OCI-LY3 (cell line): ENCODE data around the gene ARRDC1.

Source experiments
- H2AFZ ChIP-seq: fragments of 200-600, 300-600 bp; shearing (Covaris generic); 2 replicates; pipeline ENCODE4 v1.6.0; 2014; ENCODE audit warnings: antibody characterized with exemption, low read depth, low read length
- H3K27ac ChIP-seq: fragments of 200-600, 300-600 bp; sonication (generic); 2 replicates; pipeline ENCODE4 v1.5.1; 2014; ENCODE audit warnings: mild to moderate bottlenecking, low read length, moderate library complexity, mixed read lengths
- H3K27me3 ChIP-seq: fragments of 200-600, 300-600 bp; sonication (generic); 2 replicates; pipeline ENCODE4 v1.6.1; 2014; ENCODE audit warnings: low read depth, low read length, mixed read lengths
- H3K36me3 ChIP-seq: fragments of 200-600, 300-600 bp; sonication (generic); replicated peaks from 2 replicates; pipeline ENCODE3; 2014; ENCODE audit warnings: low read depth, low read length, mixed read lengths
- H3K4me1 ChIP-seq: fragments of 300-600, 200-600 bp; sonication (generic); 2 replicates; pipeline ENCODE4 v1.6.1; 2014; ENCODE audit warnings: low read length, mixed read lengths
- H3K4me2 ChIP-seq: fragments of 200-600, 300-600 bp; sonication (generic); 2 replicates; pipeline ENCODE4 v1.6.1; 2014; ENCODE audit warnings: low read length, mixed read lengths
- H3K4me3 ChIP-seq: fragments of 300-600, 200-600 bp; sonication (generic); 2 replicates; pipeline ENCODE4 v1.5.1; 2014; ENCODE audit warnings: antibody characterized with exemption, mild to moderate bottlenecking, low read length, moderate library complexity
- H3K79me2 ChIP-seq: fragments of 300-600, 200-600 bp; shearing (Covaris generic); 2 replicates; pipeline ENCODE4 v1.6.1; 2014; ENCODE audit warnings: mild to moderate bottlenecking, low read length, mixed read lengths
- H3K9ac ChIP-seq: fragments of 300-600, 200-600 bp; shearing (Covaris generic); 2 replicates; pipeline ENCODE4 v1.6.0; 2014; ENCODE audit warnings: mild to moderate bottlenecking, low read length, moderate library complexity
- H3K9me3 ChIP-seq: fragments of 200-600, 300-600 bp; shearing (Covaris generic); 2 replicates; pipeline ENCODE4 v1.6.1; 2014; ENCODE audit warnings: low read length, mixed read lengths; ENCODE audit not compliant: insufficient read depth
- H4K20me1 ChIP-seq: fragments of 200-600, 300-600 bp; sonication (generic); 2 replicates; pipeline ENCODE4 v1.6.1; 2016; ENCODE audit warnings: low read length, mixed read lengths; ENCODE audit not compliant: insufficient read depth
- EZH2phosphoT487 ChIP-seq: fragments of 200-600 bp; shearing (Covaris generic); IDR thresholded peaks from 2 replicates; pipeline ENCODE4 v1.6.1; 2018; ENCODE audit warnings: antibody characterized with exemption, mixed run types, low read depth
- TF ChIP-seq, protein P1 (sequence below): fragments of 200-600, 300-600 bp; sonication (generic); IDR thresholded peaks from 2 replicates; pipeline ENCODE4 v1.5.1; 2014; ENCODE audit warnings: antibody characterized with exemption, low read length, low read depth

Gene ARRDC1

DNA sequence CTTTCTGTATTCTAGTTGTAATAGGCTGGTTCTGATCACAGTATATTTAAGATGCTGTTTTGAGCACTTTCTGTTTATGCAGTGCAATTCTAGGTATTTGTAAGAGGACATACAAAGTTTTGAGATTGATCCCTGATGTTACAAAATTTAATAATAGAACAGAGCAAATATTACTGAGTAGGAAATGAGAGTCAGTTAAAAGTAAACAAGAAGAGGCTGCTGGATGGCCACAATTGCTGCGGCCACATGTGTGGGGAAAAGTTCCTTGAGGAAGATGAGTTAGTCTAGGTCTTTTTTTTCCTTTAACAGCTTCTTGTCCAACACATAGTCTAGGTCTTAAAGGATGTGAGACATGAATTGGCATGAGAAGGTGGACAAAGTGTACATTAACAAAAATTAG, 24.6 kb downstream of the ARRDC1 start:
- H3K4me3 ChIP-seq = no peak overlapping the region
- no peak overlapping the region for H3K4me2 ChIP-seq
- no peak overlapping the region for H3K9ac ChIP-seq
- H3K79me2 ChIP-seq = peaks cover 99% of the 10 kb centered on the region
- H3K27me3 ChIP-seq = no peaks in the 10 kb centered on the region
- H3K27ac ChIP-seq = no peak overlapping the region
- peaks cover 42% of the 10 kb centered on the region for H4K20me1 ChIP-seq
- no peaks in the 10 kb centered on the region for H3K4me1 ChIP-seq
- TF ChIP-seq, protein P1, sequence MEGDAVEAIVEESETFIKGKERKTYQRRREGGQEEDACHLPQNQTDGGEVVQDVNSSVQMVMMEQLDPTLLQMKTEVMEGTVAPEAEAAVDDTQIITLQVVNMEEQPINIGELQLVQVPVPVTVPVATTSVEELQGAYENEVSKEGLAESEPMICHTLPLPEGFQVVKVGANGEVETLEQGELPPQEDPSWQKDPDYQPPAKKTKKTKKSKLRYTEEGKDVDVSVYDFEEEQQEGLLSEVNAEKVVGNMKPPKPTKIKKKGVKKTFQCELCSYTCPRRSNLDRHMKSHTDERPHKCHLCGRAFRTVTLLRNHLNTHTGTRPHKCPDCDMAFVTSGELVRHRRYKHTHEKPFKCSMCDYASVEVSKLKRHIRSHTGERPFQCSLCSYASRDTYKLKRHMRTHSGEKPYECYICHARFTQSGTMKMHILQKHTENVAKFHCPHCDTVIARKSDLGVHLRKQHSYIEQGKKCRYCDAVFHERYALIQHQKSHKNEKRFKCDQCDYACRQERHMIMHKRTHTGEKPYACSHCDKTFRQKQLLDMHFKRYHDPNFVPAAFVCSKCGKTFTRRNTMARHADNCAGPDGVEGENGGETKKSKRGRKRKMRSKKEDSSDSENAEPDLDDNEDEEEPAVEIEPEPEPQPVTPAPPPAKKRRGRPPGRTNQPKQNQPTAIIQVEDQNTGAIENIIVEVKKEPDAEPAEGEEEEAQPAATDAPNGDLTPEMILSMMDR = no peak
- no peak for TF ChIP-seq EZH2phosphoT487
- H2AFZ ChIP-seq = no peak overlapping the region
- H3K9me3 ChIP-seq = no peaks in the 10 kb centered on the region
- H3K36me3 ChIP-seq = peaks cover 4% of the 10 kb centered on the region

DNA sequence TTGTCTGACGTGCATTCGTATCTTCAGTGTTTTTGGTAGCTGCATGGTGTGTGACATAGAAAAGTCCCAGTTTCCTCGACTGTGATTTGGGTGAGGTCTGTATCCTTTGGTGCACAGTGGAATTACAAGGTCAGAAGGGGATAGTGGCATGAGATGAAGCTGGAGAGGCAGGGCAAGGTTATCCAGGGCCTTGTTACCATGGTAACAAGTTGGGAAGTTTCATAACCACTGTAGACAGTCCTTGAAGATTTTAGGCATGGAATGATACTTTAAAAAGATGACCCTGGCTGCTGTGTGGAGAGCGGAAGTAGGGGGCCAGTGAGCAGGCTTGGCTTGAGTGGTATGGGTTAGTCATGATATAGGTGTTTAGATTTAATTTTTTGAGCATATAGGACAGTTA, 25.2 kb downstream of the ARRDC1 start:
- H3K9ac ChIP-seq = no peak overlapping the region
- H3K36me3 ChIP-seq = peaks cover 4% of the 10 kb centered on the region
- no peaks in the 10 kb centered on the region for H3K4me1 ChIP-seq
- H3K27me3 ChIP-seq = no peaks in the 10 kb centered on the region
- H3K4me3 ChIP-seq = no peak overlapping the region
- no peak overlapping the region for H3K4me2 ChIP-seq
- no peak overlapping the region for H3K27ac ChIP-seq
- H3K79me2 ChIP-seq = peaks cover 99% of the 10 kb centered on the region
- TF ChIP-seq, protein P1 = no peak
- TF ChIP-seq EZH2phosphoT487 = no peak
- no peaks in the 10 kb centered on the region for H3K9me3 ChIP-seq
- no peak overlapping the region for H2AFZ ChIP-seq
- H4K20me1 ChIP-seq = peaks cover 38% of the 10 kb centered on the region

- H4K20me1 ChIP-seq = peaks cover 43% of the 10 kb centered on the region
- H3K27me3 ChIP-seq = no peaks in the 10 kb centered on the region
- no peak overlapping the region for H3K4me2 ChIP-seq
- no peak overlapping the region for H2AFZ ChIP-seq
- H3K9me3 ChIP-seq = no peaks in the 10 kb centered on the region
- no peak overlapping the region for H3K4me3 ChIP-seq
- TF ChIP-seq, protein P1 = no peak
- H3K4me1 ChIP-seq = no peaks in the 10 kb centered on the region
- H3K27ac ChIP-seq = no peak overlapping the region
- peaks cover 97% of the 10 kb centered on the region for H3K79me2 ChIP-seq
- H3K36me3 ChIP-seq = peaks cover 4% of the 10 kb centered on the region
- no peak overlapping the region for H3K9ac ChIP-seq
Observed at GRCh38 chr9:137631345-137632229, 26.1 kb downstream of the ARRDC1 start.

DNA sequence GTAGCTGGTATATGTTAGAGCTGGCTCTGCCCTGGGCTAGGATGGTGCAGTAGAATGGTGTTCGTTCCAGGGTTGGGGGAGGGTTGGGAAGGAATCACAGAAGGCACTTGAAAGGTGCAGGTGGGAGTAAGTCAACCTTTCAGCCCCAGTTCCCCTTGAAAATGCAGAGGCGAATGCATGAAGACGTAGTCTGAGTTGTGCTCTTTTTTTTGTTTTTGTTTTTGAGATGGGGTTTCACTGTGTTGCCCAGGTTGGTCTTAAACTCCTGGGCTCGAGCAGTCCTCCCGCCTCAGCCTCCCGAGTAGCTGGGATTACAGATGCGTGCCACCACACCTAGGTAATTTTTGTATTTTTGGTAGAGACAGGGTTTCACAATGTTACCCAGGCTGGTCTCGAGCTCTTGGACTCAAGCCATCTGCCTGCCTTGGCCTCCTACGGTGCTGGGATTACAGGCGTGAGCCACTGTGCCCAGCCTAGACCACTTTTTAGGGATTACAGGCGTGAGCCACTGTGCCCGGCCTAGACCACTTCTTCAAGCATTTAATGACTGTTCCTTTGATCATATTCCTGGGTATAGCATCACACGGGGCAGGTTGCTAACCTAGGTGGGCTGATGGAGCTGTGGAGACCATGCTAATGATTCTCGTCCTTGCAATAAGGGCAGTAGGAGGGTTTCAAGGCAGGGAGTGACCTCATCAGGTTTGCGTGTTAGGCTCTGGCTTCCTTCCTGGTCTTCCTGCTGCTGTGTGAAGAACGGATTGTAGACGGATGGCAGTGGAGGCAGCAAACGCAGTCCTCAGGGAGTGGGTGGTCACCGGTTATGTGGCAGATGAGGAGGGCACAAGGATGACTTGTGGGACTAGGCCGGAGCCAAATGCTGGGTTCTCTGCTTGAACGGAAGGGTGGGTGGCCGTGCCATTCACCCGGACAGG, 27.0 kb downstream of the ARRDC1 start:
- no peaks in the 10 kb centered on the region for H3K4me1 ChIP-seq
- no peak overlapping the region for H3K27ac ChIP-seq
- TF ChIP-seq, protein P1 = no peak
- TF ChIP-seq EZH2phosphoT487 = no peak
- no peak overlapping the region for H3K4me2 ChIP-seq
- no peaks in the 10 kb centered on the region for H3K9me3 ChIP-seq
- H3K36me3 ChIP-seq = peaks cover 4% of the 10 kb centered on the region
- no peak overlapping the region for H3K9ac ChIP-seq
- no peak overlapping the region for H2AFZ ChIP-seq
- peaks cover 97% of the 10 kb centered on the region for H3K79me2 ChIP-seq
- no peaks in the 10 kb centered on the region for H3K27me3 ChIP-seq
- H3K4me3 ChIP-seq = no peak overlapping the region
- H4K20me1 ChIP-seq = peaks cover 43% of the 10 kb centered on the region
